ENCODE data around the gene NKAIN4.

The NKAIN4 gene

DNA sequence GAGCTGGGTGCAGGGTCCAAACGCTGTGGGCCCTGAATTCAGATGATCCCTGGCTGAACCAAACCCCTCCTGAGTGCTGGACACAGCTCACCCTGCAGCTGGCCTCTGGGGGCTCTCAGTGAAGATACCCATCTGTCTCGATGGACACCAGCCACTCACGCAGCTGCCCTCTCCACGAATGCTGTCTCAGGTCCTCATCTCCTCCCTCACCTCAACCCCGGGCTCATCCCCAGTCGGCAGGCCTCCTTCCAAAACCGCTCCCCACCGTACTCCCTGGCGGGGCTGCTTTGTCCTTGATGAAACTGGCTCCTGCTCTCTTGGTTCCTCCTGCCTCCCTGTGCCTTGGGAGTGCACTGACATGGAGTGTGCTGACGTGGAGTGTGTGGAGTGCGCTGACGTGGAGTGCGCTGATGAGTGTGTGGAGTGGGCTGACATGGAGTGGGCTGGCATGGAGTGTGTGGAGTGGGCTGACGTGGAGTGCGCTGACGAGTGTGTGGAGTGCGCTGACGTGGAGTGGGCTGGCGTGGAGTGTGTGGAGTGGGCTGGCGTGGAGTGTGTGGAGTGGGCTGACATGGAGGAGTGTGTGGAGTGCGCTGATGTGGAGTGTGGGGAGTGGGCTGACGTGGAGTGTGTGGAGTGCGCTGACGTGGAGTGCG is 34.3 kb downstream of the NKAIN4 start:
- H3K27ac ChIP-seq (ENCODE audit: low read depth, low read length), result no peak overlapping the region
- H3K9me3 ChIP-seq (ENCODE audit: control insufficient read depth, insufficient read depth, low read length), result no peaks in the 10 kb centered on the region
- TF ChIP-seq CTCF (IDR thresholded peaks at IDR 0.05; ENCODE audit: low read depth, low read length, poor library complexity, severe bottlenecking) (no peak), EZH2phosphoT487 (IDR thresholded peaks at IDR 0.05; ENCODE audit: borderline replicate concordance, low read length) (no peak)
- no peaks in the 10 kb centered on the region for H3K9me2 ChIP-seq (replicated peaks; ENCODE audit: control insufficient read depth, low read length)
- H3K4me3 ChIP-seq (ENCODE audit: low read length), result no peak overlapping the region
- no peaks in the 10 kb centered on the region for H3K27me3 ChIP-seq (ENCODE audit: control insufficient read depth, low read length)
- H3K36me3 ChIP-seq (ENCODE audit: control insufficient read depth, low read length), result peaks cover 7% of the 10 kb centered on the region
- peaks cover 10% of the 10 kb centered on the region for H3K4me1 ChIP-seq (ENCODE audit: control insufficient read depth, low read length)
- 0 out of 2 replicates have a peak, but pooled peaks cover 2% of the 10 kb centered on the region for H4K20me1 ChIP-seq (ENCODE audit: control insufficient read depth, insufficient read depth, low read depth, low read length)
- peaks cover 10% of the 10 kb centered on the region for H3K79me2 ChIP-seq (ENCODE audit: control insufficient read depth, low read length)
- no peak overlapping the region for H3K4me2 ChIP-seq (ENCODE audit: low read length)
- H3F3A ChIP-seq (ENCODE audit: control insufficient read depth, insufficient read depth), result no peaks in the 10 kb centered on the region

DNA sequence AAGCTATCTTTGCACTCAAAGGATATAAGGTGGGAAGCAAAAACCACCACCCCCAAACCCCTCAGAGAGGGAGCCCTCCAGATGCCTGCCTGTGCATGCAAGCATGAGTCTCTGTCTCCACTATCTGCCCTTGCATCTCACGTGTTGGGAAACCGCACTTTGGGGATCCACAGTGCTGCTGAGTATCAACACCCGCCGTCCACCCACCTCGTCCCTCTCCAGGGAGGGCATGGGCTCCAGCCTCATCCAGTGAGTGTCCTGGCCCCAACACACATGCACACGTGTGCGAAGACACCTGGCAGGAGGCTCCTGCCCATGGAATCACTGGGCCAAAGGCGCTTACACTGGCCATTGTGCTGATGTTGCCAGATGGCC is 34.8 kb downstream of the NKAIN4 start:
- TF ChIP-seq CTCF (IDR thresholded peaks at IDR 0.05; ENCODE audit: low read depth, low read length, poor library complexity, severe bottlenecking) (no peak), EZH2phosphoT487 (IDR thresholded peaks at IDR 0.05; ENCODE audit: borderline replicate concordance, low read length) (no peak)
- H3K9me3 ChIP-seq (ENCODE audit: control insufficient read depth, insufficient read depth, low read length), result no peaks in the 10 kb centered on the region
- peaks cover 12% of the 10 kb centered on the region for H3K36me3 ChIP-seq (ENCODE audit: control insufficient read depth, low read length)
- H4K20me1 ChIP-seq (ENCODE audit: control insufficient read depth, insufficient read depth, low read depth, low read length), result peaks cover 7% of the 10 kb centered on the region; the same call in 1 of the 2 replicates
- H3K4me1 ChIP-seq (ENCODE audit: control insufficient read depth, low read length), result peaks cover 16% of the 10 kb centered on the region
- H3K79me2 ChIP-seq (ENCODE audit: control insufficient read depth, low read length), result peaks cover 16% of the 10 kb centered on the region
- H3F3A ChIP-seq (ENCODE audit: control insufficient read depth, insufficient read depth), result no peaks in the 10 kb centered on the region
- no peaks in the 10 kb centered on the region for H3K9me2 ChIP-seq (replicated peaks; ENCODE audit: control insufficient read depth, low read length)
- no peak overlapping the region for H3K27ac ChIP-seq (ENCODE audit: low read depth, low read length)
- H3K4me2 ChIP-seq (ENCODE audit: low read length), result no peak overlapping the region
- H3K4me3 ChIP-seq (ENCODE audit: low read length), result no peak overlapping the region
- H3K27me3 ChIP-seq (ENCODE audit: control insufficient read depth, low read length), result no peaks in the 10 kb centered on the region

DNA sequence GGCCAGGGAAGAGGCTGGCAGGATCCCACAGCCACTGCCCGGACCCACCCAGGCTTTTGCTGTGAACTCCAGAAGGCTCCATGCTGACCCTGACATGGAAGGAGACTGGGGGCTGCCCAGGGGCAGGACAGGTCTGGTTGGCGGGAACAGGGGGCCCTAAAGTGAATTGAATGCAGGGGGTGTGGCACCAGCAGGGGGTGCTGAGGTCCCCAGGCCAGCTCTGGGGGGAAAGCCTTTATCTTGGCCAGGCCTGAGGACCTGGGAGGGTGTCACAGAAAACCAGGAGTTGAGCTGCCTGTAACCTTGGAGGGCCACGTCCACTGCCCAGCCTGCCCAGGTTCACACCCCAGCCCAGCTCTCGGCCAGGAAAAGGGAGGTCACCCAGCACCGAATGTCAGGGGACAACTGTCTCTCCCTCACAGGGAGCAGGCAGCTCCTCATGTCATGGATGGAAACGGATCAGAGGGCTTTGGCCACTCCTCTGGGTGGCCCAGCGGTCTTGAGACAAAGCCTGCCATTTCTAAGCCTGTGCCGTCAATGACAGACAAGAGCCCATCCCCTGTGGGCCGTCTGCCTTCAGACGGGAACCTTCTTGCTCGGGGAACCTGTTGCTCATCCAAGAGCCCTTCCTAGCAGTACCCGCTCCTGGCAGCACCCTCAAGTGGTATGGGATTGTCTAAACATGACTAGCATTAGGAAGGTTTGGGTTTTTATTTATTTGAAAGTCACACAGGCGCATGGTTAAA is 35.4 kb downstream of the NKAIN4 start:
- Histone ChIP-seq H3K79me2 (ENCODE audit: control insufficient read depth, low read length) (peaks cover 21% of the 10 kb centered on the region), H3K4me2 (ENCODE audit: low read length) (no peak overlapping the region), H3K36me3 (ENCODE audit: control insufficient read depth, low read length) (peaks cover 18% of the 10 kb centered on the region), H3K27ac (ENCODE audit: low read depth, low read length) (no peak overlapping the region), H4K20me1 (ENCODE audit: control insufficient read depth, insufficient read depth, low read depth, low read length) (peaks cover 13% of the 10 kb centered on the region), H3K4me3 (ENCODE audit: low read length) (no peak overlapping the region), H3F3A (ENCODE audit: control insufficient read depth, insufficient read depth) (no peaks in the 10 kb centered on the region), H3K4me1 (ENCODE audit: control insufficient read depth, low read length) (peaks cover 22% of the 10 kb centered on the region), H3K27me3 (ENCODE audit: control insufficient read depth, low read length) (no peaks in the 10 kb centered on the region), H3K9me3 (ENCODE audit: control insufficient read depth, insufficient read depth, low read length) (no peaks in the 10 kb centered on the region), H3K9me2 (replicated peaks; ENCODE audit: control insufficient read depth, low read length) (no peaks in the 10 kb centered on the region)
- TF ChIP-seq CTCF (IDR thresholded peaks at IDR 0.05; ENCODE audit: low read depth, low read length, poor library complexity, severe bottlenecking) (peak; percentile 28), EZH2phosphoT487 (IDR thresholded peaks at IDR 0.05; ENCODE audit: borderline replicate concordance, low read length) (no peak)

Data from DOHH2 (cell line).